ENCODE results near the gene CD99L2. TPM values are rescaled to one million over a fixed set of nuclear protein-coding genes. Genes with fewer than 3 reads are reported as not detected.
A peak's percentile ranks its signal among the peaks of the same experiment; 100 is the strongest.

Gene CD99L2
- total RNA-seq, 2 experiments from 2014 or later = 5.9 to 12.3 TPM

GRCh38 chrX:150897421-150898320 is 797 bp downstream of the CD99L2 start:
- Histone ChIP-seq H3K9me2 (ENCODE audit: insufficient read depth, low read length) (no peaks in the 10 kb centered on the region), H3K79me2 (ENCODE audit: insufficient read depth, low read depth, low read length) (no peaks in the 10 kb centered on the region), H3K4me2 (ENCODE audit: low read length) (peak overlapping the region; percentile 77), H3K4me1 (ENCODE audit: insufficient read depth, low read length, poor library complexity, severe bottlenecking) (peaks cover 11% of the 10 kb centered on the region), H3K36me3 (ENCODE audit: insufficient read depth, low read length) (no peaks in the 10 kb centered on the region), H4K20me1 (ENCODE audit: insufficient read depth, low read length) (no peaks in the 10 kb centered on the region), H3K9me3 (ENCODE audit: low read length) (no peaks in the 10 kb centered on the region), H2AFZ (ENCODE audit: low read length) (peak overlapping the region; percentile 74; the same call in 1 of the 2 replicates), H3K27ac (ENCODE audit: low read depth, low read length, poor library complexity, severe bottlenecking) (peak overlapping the region; percentile 24), H3K4me3 (ENCODE audit: low read depth, low read length, poor library complexity, severe bottlenecking) (peak overlapping the region; percentile 88)
- no peak for TF ChIP-seq EZH2phosphoT487 (IDR thresholded peaks at IDR 0.05; ENCODE audit: borderline replicate concordance, low read depth, low read length)
- TF ChIP-seq CTCF (conservative IDR thresholded peaks at IDR 0.05; ENCODE audit: low read length) = no peak
- TSS peak; percentile 83 for BruUV-seq (replicated peaks)
- DNase-seq (ENCODE audit: low spot score) = peak; percentile 58
- CTCF ChIA-PET (ENCODE audit: unreplicated experiment) = no interaction called here
- POLR2A ChIA-PET = interaction anchor here (0.6 to 0.7 kb wide), 3 partner anchors 9 to 1135 kb away, joined by 3 to 5 read pairs (median 3); no protein-coding TSS in a partner anchor
- intact Hi-C loops (cut with micrococcal nuclease; ENCODE audit: unreplicated experiment) = loop anchor here (5.0 kb wide), 1 partner anchor 505 kb away; no protein-coding TSS in a partner anchor

DNA sequence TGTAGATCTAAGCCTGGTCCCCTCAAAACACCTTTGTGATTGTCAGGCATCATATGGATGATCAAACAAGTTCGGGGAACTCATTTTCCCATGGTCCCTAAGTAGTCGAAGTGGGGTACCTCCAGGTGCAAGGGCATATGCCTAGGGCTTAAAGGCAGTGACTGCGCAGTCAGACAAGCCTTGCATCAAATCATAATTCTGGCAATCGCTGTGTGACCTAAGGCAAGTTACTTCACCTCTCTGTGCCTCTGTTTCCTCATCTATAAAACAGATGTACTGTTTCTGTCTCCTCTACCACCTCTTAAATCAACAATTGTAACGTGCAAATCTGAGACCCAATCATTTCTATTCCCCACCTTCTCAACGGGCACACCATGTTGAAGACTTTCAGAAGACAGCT is 1.8 kb downstream of the CD99L2 start:
- H3K4me1 ChIP-seq (ENCODE audit: insufficient read depth, low read length, poor library complexity, severe bottlenecking) = peaks cover 11% of the 10 kb centered on the region
- no TSS peak for BruUV-seq (replicated peaks)
- intact Hi-C loops (cut with micrococcal nuclease; ENCODE audit: unreplicated experiment) = loop anchor here (5.0 kb wide), 1 partner anchor 506 kb away; no protein-coding TSS in a partner anchor
- ChIA-PET CTCF (ENCODE audit: unreplicated experiment) (no interaction called here), POLR2A (no interaction called here)
- no peaks in the 10 kb centered on the region for H4K20me1 ChIP-seq (ENCODE audit: insufficient read depth, low read length)
- no peak overlapping the region for H3K4me3 ChIP-seq (ENCODE audit: low read depth, low read length, poor library complexity, severe bottlenecking)
- H3K27ac ChIP-seq (ENCODE audit: low read depth, low read length, poor library complexity, severe bottlenecking) = no peak overlapping the region
- H3K36me3 ChIP-seq (ENCODE audit: insufficient read depth, low read length) = no peaks in the 10 kb centered on the region
- H3K4me2 ChIP-seq (ENCODE audit: low read length) = peak overlapping the region; percentile 77; the same call in 1 of the 2 replicates
- no peaks in the 10 kb centered on the region for H3K9me2 ChIP-seq (ENCODE audit: insufficient read depth, low read length)
- no peak overlapping the region for H2AFZ ChIP-seq (ENCODE audit: low read length)
- DNase-seq (ENCODE audit: low spot score) = no peak
- no peaks in the 10 kb centered on the region for H3K9me3 ChIP-seq (ENCODE audit: low read length)
- no peak for TF ChIP-seq CTCF (conservative IDR thresholded peaks at IDR 0.05; ENCODE audit: low read length)
- TF ChIP-seq EZH2phosphoT487 (IDR thresholded peaks at IDR 0.05; ENCODE audit: borderline replicate concordance, low read depth, low read length) = no peak
- H3K79me2 ChIP-seq (ENCODE audit: insufficient read depth, low read depth, low read length) = no peaks in the 10 kb centered on the region

- no peaks in the 10 kb centered on the region for H3K79me2 ChIP-seq (ENCODE audit: insufficient read depth, low read depth, low read length)
- H3K36me3 ChIP-seq (ENCODE audit: insufficient read depth, low read length) = no peaks in the 10 kb centered on the region
- intact Hi-C loops (cut with micrococcal nuclease; ENCODE audit: unreplicated experiment) = no loop called here
- no peak overlapping the region for H2AFZ ChIP-seq (ENCODE audit: low read length)
- no peak overlapping the region for H3K4me3 ChIP-seq (ENCODE audit: low read depth, low read length, poor library complexity, severe bottlenecking)
- H3K4me1 ChIP-seq (ENCODE audit: insufficient read depth, low read length, poor library complexity, severe bottlenecking) = peaks cover 8% of the 10 kb centered on the region
- H3K27ac ChIP-seq (ENCODE audit: low read depth, low read length, poor library complexity, severe bottlenecking) = no peak overlapping the region
- BruUV-seq (replicated peaks) = no TSS peak
- no peaks in the 10 kb centered on the region for H3K9me3 ChIP-seq (ENCODE audit: low read length)
- H3K4me2 ChIP-seq (ENCODE audit: low read length) = no peak overlapping the region
- no peak for TF ChIP-seq CTCF (conservative IDR thresholded peaks at IDR 0.05; ENCODE audit: low read length)
- TF ChIP-seq EZH2phosphoT487 (IDR thresholded peaks at IDR 0.05; ENCODE audit: borderline replicate concordance, low read depth, low read length) = no peak
- no peaks in the 10 kb centered on the region for H3K9me2 ChIP-seq (ENCODE audit: insufficient read depth, low read length)
- no peak for DNase-seq (ENCODE audit: low spot score)
- ChIA-PET POLR2A (no interaction called here), CTCF (ENCODE audit: unreplicated experiment) (no interaction called here)
- H4K20me1 ChIP-seq (ENCODE audit: insufficient read depth, low read length) = no peaks in the 10 kb centered on the region
Measured at GRCh38 chrX:150893936-150894335, 4.5 kb downstream of the CD99L2 start.

Measured in OCI-LY7 (cell line).